ENCODE results near the gene DHRS7. TPM values are rescaled to one million over a fixed set of nuclear protein-coding genes. Genes with fewer than 3 reads are reported as not detected.

DHRS7 gene
- total RNA-seq, 1 donor from 2014 or later: 202 TPM

- FAIRE-seq (no peak), DNase-seq (ENCODE audit: low read depth) (no peak)
- Histone ChIP-seq H3K27me3 (ENCODE audit: control insufficient read depth, insufficient read depth, low read length) (peaks cover 3% of the 10 kb centered on the region), H3K4me3 (ENCODE audit: low read depth, low read length) (no peak overlapping the region), H3K36me3 (ENCODE audit: control insufficient read depth, insufficient read depth, low read length) (no peaks in the 10 kb centered on the region)
- TF ChIP-seq, protein P1, sequence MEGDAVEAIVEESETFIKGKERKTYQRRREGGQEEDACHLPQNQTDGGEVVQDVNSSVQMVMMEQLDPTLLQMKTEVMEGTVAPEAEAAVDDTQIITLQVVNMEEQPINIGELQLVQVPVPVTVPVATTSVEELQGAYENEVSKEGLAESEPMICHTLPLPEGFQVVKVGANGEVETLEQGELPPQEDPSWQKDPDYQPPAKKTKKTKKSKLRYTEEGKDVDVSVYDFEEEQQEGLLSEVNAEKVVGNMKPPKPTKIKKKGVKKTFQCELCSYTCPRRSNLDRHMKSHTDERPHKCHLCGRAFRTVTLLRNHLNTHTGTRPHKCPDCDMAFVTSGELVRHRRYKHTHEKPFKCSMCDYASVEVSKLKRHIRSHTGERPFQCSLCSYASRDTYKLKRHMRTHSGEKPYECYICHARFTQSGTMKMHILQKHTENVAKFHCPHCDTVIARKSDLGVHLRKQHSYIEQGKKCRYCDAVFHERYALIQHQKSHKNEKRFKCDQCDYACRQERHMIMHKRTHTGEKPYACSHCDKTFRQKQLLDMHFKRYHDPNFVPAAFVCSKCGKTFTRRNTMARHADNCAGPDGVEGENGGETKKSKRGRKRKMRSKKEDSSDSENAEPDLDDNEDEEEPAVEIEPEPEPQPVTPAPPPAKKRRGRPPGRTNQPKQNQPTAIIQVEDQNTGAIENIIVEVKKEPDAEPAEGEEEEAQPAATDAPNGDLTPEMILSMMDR (IDR thresholded peaks at IDR 0.05; ENCODE audit: insufficient read depth, low read length, severe bottlenecking): no peak
Observed at GRCh38 chr14:60210703-60211102, 45.5 kb upstream of the DHRS7 start.

DNA sequence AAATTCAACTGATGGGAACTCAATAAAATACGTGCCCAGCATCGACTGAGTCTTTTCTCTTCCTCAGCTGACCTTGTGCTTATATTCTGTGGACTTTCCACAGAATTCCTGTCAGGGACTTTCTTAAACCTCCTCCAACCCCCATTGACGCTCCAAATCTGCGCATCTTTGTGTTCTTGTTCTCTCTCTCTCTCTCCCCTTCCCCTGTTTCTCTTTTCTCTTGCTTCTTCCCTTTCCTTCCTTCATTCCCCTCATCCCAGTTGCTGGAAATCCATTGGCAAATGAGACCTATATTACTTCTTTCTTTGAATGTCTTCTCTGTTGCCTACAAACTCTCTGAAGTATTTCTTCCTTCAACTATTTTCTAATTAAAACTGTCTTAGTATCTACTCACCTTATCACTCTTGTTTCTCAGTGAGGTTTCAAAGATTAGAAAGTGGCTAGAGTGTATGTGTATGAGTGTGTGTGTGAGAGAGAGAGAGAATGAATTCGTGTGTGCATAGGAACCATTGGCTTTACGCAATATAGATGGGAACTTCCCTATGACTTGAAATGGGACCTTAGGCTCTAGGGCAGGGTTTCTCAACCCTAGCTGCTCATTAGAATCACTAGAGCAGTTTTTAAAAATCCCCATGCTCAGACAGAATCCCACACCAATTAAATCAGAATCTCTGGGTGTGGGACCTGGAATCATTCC lies 41.8 kb upstream of the DHRS7 start:
- TF ChIP-seq, protein P1 (IDR thresholded peaks at IDR 0.05; ENCODE audit: insufficient read depth, low read length, severe bottlenecking): no peak
- DNase-seq (ENCODE audit: low read depth) (peak; percentile 12), FAIRE-seq (no peak)
- Histone ChIP-seq H3K27me3 (ENCODE audit: control insufficient read depth, insufficient read depth, low read length) (peaks cover 5% of the 10 kb centered on the region), H3K36me3 (ENCODE audit: control insufficient read depth, insufficient read depth, low read length) (no peaks in the 10 kb centered on the region), H3K4me3 (ENCODE audit: low read depth, low read length) (no peak overlapping the region)

DNA sequence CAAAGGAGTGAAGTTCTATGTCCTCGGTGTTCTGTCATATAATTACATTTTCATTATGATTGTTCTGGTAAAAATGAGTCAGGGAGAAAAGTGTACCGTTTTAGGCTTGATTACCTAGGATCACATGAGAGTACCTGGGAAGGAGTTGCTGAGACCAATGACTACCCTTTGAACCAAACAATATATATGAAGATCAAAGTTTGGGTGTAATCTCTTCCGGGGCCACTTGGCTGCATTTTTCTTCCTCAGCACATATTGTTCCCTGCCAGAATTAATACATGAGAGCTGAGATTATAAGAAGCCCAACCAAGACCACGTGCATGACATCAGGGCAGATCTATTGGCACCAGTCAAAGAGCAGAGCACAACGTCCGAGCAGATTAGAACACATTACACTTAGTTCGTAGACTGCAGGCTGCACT lies 41.1 kb upstream of the DHRS7 start:
- Histone ChIP-seq H3K4me3 (ENCODE audit: low read depth, low read length) (no peak overlapping the region), H3K36me3 (ENCODE audit: control insufficient read depth, insufficient read depth, low read length) (no peaks in the 10 kb centered on the region), H3K27me3 (ENCODE audit: control insufficient read depth, insufficient read depth, low read length) (peaks cover 5% of the 10 kb centered on the region)
- TF ChIP-seq, protein P1 (IDR thresholded peaks at IDR 0.05; ENCODE audit: insufficient read depth, low read length, severe bottlenecking): no peak
- DNase-seq (ENCODE audit: low read depth) (no peak), FAIRE-seq (no peak)

- DNase-seq (ENCODE audit: low read depth) (no peak), FAIRE-seq (no peak)
- peaks cover 5% of the 10 kb centered on the region for H3K27me3 ChIP-seq (ENCODE audit: control insufficient read depth, insufficient read depth, low read length)
- no peak overlapping the region for H3K4me3 ChIP-seq (ENCODE audit: low read depth, low read length)
- TF ChIP-seq, protein P1 (IDR thresholded peaks at IDR 0.05; ENCODE audit: insufficient read depth, low read length, severe bottlenecking): no peak
- no peaks in the 10 kb centered on the region for H3K36me3 ChIP-seq (ENCODE audit: control insufficient read depth, insufficient read depth, low read length)
Observed at GRCh38 chr14:60204843-60205774, 39.9 kb upstream of the DHRS7 start.

GRCh38 chr14:60204104-60204842 lies 39.1 kb upstream of the DHRS7 start:
- DNase-seq (ENCODE audit: low read depth): no peak
- Histone ChIP-seq H3K27me3 (ENCODE audit: control insufficient read depth, insufficient read depth, low read length) (peaks cover 5% of the 10 kb centered on the region), H3K36me3 (ENCODE audit: control insufficient read depth, insufficient read depth, low read length) (no peaks in the 10 kb centered on the region), H3K4me3 (ENCODE audit: low read depth, low read length) (no peak overlapping the region)
- TF ChIP-seq, protein P1 (IDR thresholded peaks at IDR 0.05; ENCODE audit: insufficient read depth, low read length, severe bottlenecking): no peak
- FAIRE-seq: no peak
